Thyroid gland (tissue), 4 donors: ENCODE measurements around the gene B9D1.

Experiments
- POLR2A ChIP-seq, 2 donors: fragments of 450-650 bp; IDR thresholded peaks; one replicate each; pipeline ENCODE4 v1.6.1; 2017; ENCODE audit warnings: antibody characterized with exemption in 2 of 2, mild to moderate bottlenecking in 2 of 2, moderate library complexity in 1 of 2
- TF ChIP-seq, protein P1 (sequence below), 6 experiments: fragments of 200-600 bp in 3 of 6; fragments of 450-650 bp in 3 of 6; sonication (generic) in 3 of 6; IDR thresholded peaks; one replicate each; pipeline ENCODE4 v1.5.1; 2016 to 2019; ENCODE audit warnings: antibody characterized with exemption in 6 of 6, mild to moderate bottlenecking in 2 of 6, inconsistent platforms in 1 of 6, moderate library complexity in 1 of 6

DNA sequence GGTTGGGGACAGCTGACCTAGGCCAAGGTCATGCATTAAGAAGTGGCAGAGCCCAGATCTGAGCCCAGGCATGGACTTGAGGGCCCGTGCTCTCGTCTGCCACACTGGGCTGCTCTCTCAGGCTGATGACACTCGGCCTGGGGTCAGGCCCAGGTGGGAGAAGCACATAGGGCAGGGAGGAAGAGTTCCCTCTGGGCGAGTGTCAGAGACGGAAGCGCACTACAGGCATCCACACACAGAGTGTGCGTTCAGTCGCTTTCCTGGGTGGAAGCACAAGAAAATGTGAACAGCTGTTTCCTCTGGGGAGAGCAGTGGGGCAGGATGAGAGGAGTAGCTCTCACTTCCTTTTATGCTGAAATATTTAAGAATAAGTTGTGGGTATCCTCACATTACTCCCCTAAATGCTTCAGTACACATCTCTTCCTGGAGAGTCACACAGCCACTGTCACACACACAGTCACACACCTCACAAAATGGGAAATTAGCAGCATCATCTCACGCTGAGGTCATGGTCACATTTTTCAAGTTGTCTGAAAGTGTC is 59.7 kb downstream of the B9D1 start:
- no peak for TF ChIP-seq POLR2A (IDR thresholded peaks at IDR 0.05)
- TF ChIP-seq, protein P1, sequence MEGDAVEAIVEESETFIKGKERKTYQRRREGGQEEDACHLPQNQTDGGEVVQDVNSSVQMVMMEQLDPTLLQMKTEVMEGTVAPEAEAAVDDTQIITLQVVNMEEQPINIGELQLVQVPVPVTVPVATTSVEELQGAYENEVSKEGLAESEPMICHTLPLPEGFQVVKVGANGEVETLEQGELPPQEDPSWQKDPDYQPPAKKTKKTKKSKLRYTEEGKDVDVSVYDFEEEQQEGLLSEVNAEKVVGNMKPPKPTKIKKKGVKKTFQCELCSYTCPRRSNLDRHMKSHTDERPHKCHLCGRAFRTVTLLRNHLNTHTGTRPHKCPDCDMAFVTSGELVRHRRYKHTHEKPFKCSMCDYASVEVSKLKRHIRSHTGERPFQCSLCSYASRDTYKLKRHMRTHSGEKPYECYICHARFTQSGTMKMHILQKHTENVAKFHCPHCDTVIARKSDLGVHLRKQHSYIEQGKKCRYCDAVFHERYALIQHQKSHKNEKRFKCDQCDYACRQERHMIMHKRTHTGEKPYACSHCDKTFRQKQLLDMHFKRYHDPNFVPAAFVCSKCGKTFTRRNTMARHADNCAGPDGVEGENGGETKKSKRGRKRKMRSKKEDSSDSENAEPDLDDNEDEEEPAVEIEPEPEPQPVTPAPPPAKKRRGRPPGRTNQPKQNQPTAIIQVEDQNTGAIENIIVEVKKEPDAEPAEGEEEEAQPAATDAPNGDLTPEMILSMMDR (IDR thresholded peaks at IDR 0.05) = no peak
